Parathyroid adenoma (tissue), 2 donors: ENCODE results near the gene ST6GALNAC1.

Experiments used
- H2AFZ ChIP-seq: fragments of 300-600 bp; sonication (generic); one replicate; pipeline ENCODE4 v1.7.0; 2017; ENCODE audit warnings: antibody characterized with exemption, mild to moderate bottlenecking
- H3K27ac ChIP-seq: fragments of 300-600 bp; sonication (generic); one replicate; pipeline ENCODE4 v1.7.0; 2017
- H3K27me3 ChIP-seq: fragments of 300-600 bp; sonication (generic); one replicate; pipeline ENCODE4 v1.7.0; 2017; ENCODE audit warnings: low read length; ENCODE audit not compliant: control insufficient read depth, insufficient read depth
- H3K36me3 ChIP-seq: fragments of 300-600 bp; sonication (generic); one replicate; pipeline ENCODE4 v1.7.0; 2017; ENCODE audit warnings: low read length; ENCODE audit not compliant: control insufficient read depth, insufficient read depth
- H3K4me1 ChIP-seq: fragments of 300-600 bp; sonication (generic); one replicate; pipeline ENCODE4 v1.7.0; 2017; ENCODE audit warnings: control low read depth
- H3K4me2 ChIP-seq: fragments of 300-600 bp; sonication (generic); one replicate; pipeline ENCODE4 v1.7.0; 2017; ENCODE audit warnings: low read length
- H3K4me3 ChIP-seq: fragments of 300-600 bp; sonication (generic); one replicate; pipeline ENCODE4 v1.7.0; 2017; ENCODE audit warnings: low read depth, low read length
- H3K79me2 ChIP-seq: fragments of 300-600 bp; sonication (generic); one replicate; pipeline ENCODE4 v1.7.0; 2017; ENCODE audit warnings: control low read depth
- H3K9ac ChIP-seq: fragments of 300-600 bp; sonication (generic); one replicate; pipeline ENCODE4 v1.7.0; 2017; ENCODE audit warnings: mild to moderate bottlenecking
- H3K9me3 ChIP-seq: fragments of 300-600 bp; sonication (generic); one replicate; pipeline ENCODE4 v1.7.0; 2017; ENCODE audit warnings: low read length; ENCODE audit not compliant: control insufficient read depth
- TF ChIP-seq, protein P1 (sequence below): fragments of 300-600 bp; sonication (generic); IDR thresholded peaks from one replicate; pipeline ENCODE4 v1.7.0; 2017; ENCODE audit warnings: antibody characterized with exemption, mild to moderate bottlenecking
- donor health status: primary hyperparathyroidism.

Gene ST6GALNAC1

GRCh38 chr17:76672892-76673291 lies 29.3 kb upstream of the ST6GALNAC1 start:
- peaks cover 17% of the 10 kb centered on the region for H3K4me1 ChIP-seq
- H3K36me3 ChIP-seq: no peaks in the 10 kb centered on the region
- no peaks in the 10 kb centered on the region for H3K9me3 ChIP-seq
- H2AFZ ChIP-seq: no peak overlapping the region
- H3K27ac ChIP-seq: no peak overlapping the region
- TF ChIP-seq, protein P1, sequence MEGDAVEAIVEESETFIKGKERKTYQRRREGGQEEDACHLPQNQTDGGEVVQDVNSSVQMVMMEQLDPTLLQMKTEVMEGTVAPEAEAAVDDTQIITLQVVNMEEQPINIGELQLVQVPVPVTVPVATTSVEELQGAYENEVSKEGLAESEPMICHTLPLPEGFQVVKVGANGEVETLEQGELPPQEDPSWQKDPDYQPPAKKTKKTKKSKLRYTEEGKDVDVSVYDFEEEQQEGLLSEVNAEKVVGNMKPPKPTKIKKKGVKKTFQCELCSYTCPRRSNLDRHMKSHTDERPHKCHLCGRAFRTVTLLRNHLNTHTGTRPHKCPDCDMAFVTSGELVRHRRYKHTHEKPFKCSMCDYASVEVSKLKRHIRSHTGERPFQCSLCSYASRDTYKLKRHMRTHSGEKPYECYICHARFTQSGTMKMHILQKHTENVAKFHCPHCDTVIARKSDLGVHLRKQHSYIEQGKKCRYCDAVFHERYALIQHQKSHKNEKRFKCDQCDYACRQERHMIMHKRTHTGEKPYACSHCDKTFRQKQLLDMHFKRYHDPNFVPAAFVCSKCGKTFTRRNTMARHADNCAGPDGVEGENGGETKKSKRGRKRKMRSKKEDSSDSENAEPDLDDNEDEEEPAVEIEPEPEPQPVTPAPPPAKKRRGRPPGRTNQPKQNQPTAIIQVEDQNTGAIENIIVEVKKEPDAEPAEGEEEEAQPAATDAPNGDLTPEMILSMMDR: no peak
- H3K4me3 ChIP-seq: no peak overlapping the region
- H3K27me3 ChIP-seq: no peaks in the 10 kb centered on the region
- no peaks in the 10 kb centered on the region for H3K79me2 ChIP-seq
- H3K4me2 ChIP-seq: peak overlapping the region; percentile 72
- no peak overlapping the region for H3K9ac ChIP-seq

- H3K27ac ChIP-seq: peak overlapping the region; percentile 84
- H3K4me2 ChIP-seq: peak overlapping the region; percentile 72
- H3K9ac ChIP-seq: peak overlapping the region; percentile 32
- H3K9me3 ChIP-seq: no peaks in the 10 kb centered on the region
- H3K27me3 ChIP-seq: no peaks in the 10 kb centered on the region
- peaks cover 22% of the 10 kb centered on the region for H3K4me1 ChIP-seq
- H3K4me3 ChIP-seq: peak overlapping the region; percentile 70
- TF ChIP-seq, protein P1: no peak
- H3K36me3 ChIP-seq: no peaks in the 10 kb centered on the region
- no peaks in the 10 kb centered on the region for H3K79me2 ChIP-seq
- peak overlapping the region; percentile 79 for H2AFZ ChIP-seq
Measured at GRCh38 chr17:76672270-76672851, 28.8 kb upstream of the ST6GALNAC1 start.

DNA sequence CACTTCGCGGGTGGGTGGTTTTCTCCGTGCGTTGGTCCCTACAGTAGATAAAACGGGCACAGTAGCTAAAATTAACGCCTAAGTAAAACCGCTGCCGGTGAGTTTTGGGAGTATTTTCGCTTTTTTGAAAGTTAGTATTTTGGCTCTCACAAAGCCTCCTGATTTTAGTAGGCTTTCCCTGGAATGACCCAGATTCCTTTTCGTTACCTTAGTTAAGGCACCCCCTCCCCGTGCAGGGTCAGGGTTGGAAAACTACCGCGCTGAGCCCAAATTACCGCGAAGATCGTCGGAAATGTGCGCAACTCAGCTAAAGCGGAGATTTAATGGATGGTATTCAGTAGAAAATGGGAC lies 28.3 kb upstream of the ST6GALNAC1 start:
- Histone ChIP-seq H3K36me3 (no peaks in the 10 kb centered on the region), H3K79me2 (no peaks in the 10 kb centered on the region), H3K4me3 (peak overlapping the region; percentile 70), H3K4me2 (peak overlapping the region; percentile 72), H3K4me1 (peaks cover 23% of the 10 kb centered on the region), H3K9ac (peak overlapping the region; percentile 32), H3K9me3 (no peaks in the 10 kb centered on the region), H2AFZ (peak overlapping the region; percentile 79), H3K27me3 (no peaks in the 10 kb centered on the region), H3K27ac (peak overlapping the region; percentile 84)
- TF ChIP-seq, protein P1: no peak

- Histone ChIP-seq H3K79me2 (no peaks in the 10 kb centered on the region), H3K9me3 (no peaks in the 10 kb centered on the region), H3K4me3 (peak overlapping the region; percentile 70), H3K27me3 (no peaks in the 10 kb centered on the region), H3K4me2 (peak overlapping the region; percentile 83), H3K27ac (peak overlapping the region; percentile 84), H3K4me1 (peaks cover 23% of the 10 kb centered on the region), H3K9ac (no peak overlapping the region), H3K36me3 (no peaks in the 10 kb centered on the region), H2AFZ (peak overlapping the region; percentile 79)
- TF ChIP-seq, protein P1: no peak
Measured at GRCh38 chr17:76671123-76671911, 27.8 kb upstream of the ST6GALNAC1 start.
